MM.1S (cell line): ENCODE results near the gene LYZL1.

Experiments
- DNase-seq: peaks from one replicate; pipeline ENCODE4 v3.0.0-alpha.2; 2015
- H2AFZ ChIP-seq: fragments of 300-600 bp; sonication (generic); 2 replicates; pipeline ENCODE4 v1.6.0; 2016; ENCODE audit warnings: antibody characterized with exemption, low read length
- H3F3A ChIP-seq: fragments of 300-600 bp; sonication (generic); 2 replicates; pipeline ENCODE4 v1.6.1; 2016; ENCODE audit warnings: mild to moderate bottlenecking, antibody characterized with exemption, low read length, moderate library complexity, mixed read lengths; ENCODE audit not compliant: insufficient read depth
- H3K27ac ChIP-seq: fragments of 300-600 bp; sonication (generic); 2 replicates; pipeline ENCODE4 v1.5.1; 2016; ENCODE audit warnings: mild to moderate bottlenecking, low read length
- H3K27me3 ChIP-seq: fragments of 300-600 bp; sonication (generic); replicated peaks from 2 replicates; pipeline ENCODE4 v1.6.0; 2016; ENCODE audit warnings: low read length; ENCODE audit not compliant: insufficient read depth
- H3K36me3 ChIP-seq: fragments of 300-600 bp; sonication (generic); replicated peaks from 2 replicates; pipeline ENCODE4 v1.6.1; 2016; ENCODE audit warnings: mild to moderate bottlenecking, low read length, mixed read lengths; ENCODE audit not compliant: insufficient read depth
- H3K4me1 ChIP-seq: fragments of 300-600 bp; sonication (generic); 2 replicates; pipeline ENCODE4 v1.6.1; 2016; ENCODE audit warnings: low read length, mixed read lengths
- H3K4me2 ChIP-seq: fragments of 300-600 bp; sonication (generic); 2 replicates; pipeline ENCODE4 v1.6.0; 2016; ENCODE audit warnings: low read depth, low read length
- H3K4me3 ChIP-seq: fragments of 300-600 bp; sonication (generic); 2 replicates; pipeline ENCODE4 v1.5.1; 2016; ENCODE audit warnings: low read length, mixed read lengths
- H3K79me2 ChIP-seq: fragments of 300-600 bp; sonication (generic); 2 replicates; pipeline ENCODE4 v1.6.1; 2016; ENCODE audit warnings: mixed run types, low read length, mixed read lengths
- H3K9ac ChIP-seq: fragments of 300-600 bp; sonication (generic); 2 replicates; pipeline ENCODE4 v1.6.1; 2016; ENCODE audit warnings: low read length, mixed read lengths
- H3K9me2 ChIP-seq: fragments of 300-600 bp; sonication (generic); replicated peaks from 2 replicates; pipeline ENCODE4 v1.6.1; 2016; ENCODE audit warnings: mild to moderate bottlenecking, low read length, mixed read lengths; ENCODE audit not compliant: insufficient read depth
- H3K9me3 ChIP-seq: fragments of 300-600 bp; sonication (generic); replicated peaks from 2 replicates; pipeline ENCODE4 v1.6.1; 2016; ENCODE audit warnings: mild to moderate bottlenecking, low read length, mixed read lengths; ENCODE audit not compliant: insufficient read depth
- H4K20me1 ChIP-seq: fragments of 300-600 bp; sonication (generic); 2 replicates; pipeline ENCODE4 v1.6.1; 2016; ENCODE audit warnings: mild to moderate bottlenecking, low read length, moderate library complexity, mixed read lengths; ENCODE audit not compliant: insufficient read depth
- EZH2 ChIP-seq: fragments of 300-600 bp; sonication (generic); optimal IDR thresholded peaks from 2 replicates; pipeline ENCODE3; 2017; ENCODE audit warnings: low read depth, mild to moderate bottlenecking, antibody characterized with exemption, low read length, mixed read lengths
- EZH2phosphoT487 ChIP-seq: fragments of 300-600 bp; sonication (generic); IDR thresholded peaks from 2 replicates; pipeline ENCODE4 v1.6.1; 2018; ENCODE audit warnings: antibody characterized with exemption, low read length
- TF ChIP-seq, protein P1 (sequence below): fragments of 300-600 bp; sonication (generic); IDR thresholded peaks from 2 replicates; pipeline ENCODE4 v1.5.1; 2016; ENCODE audit warnings: antibody characterized with exemption, low read length, mixed read lengths

The LYZL1 gene

DNA sequence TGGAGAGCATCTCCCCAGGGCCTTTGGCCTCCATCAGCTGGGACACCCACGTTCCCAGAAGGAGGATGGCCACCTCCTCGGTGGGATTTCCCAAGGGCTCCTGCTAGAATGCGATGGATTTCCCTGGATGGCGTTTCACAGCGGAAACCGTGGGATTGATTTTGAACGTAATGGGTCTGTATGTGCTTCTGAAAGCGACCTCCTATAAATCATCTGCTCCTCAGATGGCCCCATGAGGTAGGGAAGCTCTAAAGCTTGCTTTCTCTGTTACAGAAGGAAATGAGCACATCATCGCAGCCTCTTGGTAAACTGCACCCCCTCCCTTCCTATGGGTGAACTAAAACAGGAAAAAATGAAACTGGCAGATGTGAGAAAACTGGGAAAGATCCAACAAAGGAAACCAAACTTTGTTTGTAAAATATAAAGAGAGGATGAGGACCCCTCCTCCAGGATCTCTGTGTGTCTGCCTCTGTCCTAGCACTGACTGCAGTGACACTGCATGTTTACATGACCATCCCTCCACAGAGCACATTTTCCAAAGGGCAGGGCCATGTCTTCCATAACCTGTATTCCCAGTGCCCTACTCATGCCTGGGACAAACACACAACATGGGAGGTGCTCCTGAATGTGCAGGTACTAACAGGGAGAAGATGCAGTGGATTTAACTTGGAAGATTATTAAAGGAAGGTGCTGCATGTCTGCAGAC is 57.6 kb downstream of the LYZL1 start:
- no peak for DNase-seq
- H3K4me2 ChIP-seq: no peak overlapping the region
- H3K9me3 ChIP-seq: no peaks in the 10 kb centered on the region
- no peak for TF ChIP-seq EZH2
- TF ChIP-seq, protein P1, sequence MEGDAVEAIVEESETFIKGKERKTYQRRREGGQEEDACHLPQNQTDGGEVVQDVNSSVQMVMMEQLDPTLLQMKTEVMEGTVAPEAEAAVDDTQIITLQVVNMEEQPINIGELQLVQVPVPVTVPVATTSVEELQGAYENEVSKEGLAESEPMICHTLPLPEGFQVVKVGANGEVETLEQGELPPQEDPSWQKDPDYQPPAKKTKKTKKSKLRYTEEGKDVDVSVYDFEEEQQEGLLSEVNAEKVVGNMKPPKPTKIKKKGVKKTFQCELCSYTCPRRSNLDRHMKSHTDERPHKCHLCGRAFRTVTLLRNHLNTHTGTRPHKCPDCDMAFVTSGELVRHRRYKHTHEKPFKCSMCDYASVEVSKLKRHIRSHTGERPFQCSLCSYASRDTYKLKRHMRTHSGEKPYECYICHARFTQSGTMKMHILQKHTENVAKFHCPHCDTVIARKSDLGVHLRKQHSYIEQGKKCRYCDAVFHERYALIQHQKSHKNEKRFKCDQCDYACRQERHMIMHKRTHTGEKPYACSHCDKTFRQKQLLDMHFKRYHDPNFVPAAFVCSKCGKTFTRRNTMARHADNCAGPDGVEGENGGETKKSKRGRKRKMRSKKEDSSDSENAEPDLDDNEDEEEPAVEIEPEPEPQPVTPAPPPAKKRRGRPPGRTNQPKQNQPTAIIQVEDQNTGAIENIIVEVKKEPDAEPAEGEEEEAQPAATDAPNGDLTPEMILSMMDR: no peak
- no peak for TF ChIP-seq EZH2phosphoT487
- H3K4me3 ChIP-seq: no peak overlapping the region
- H2AFZ ChIP-seq: no peak overlapping the region
- no peaks in the 10 kb centered on the region for H3K4me1 ChIP-seq
- no peaks in the 10 kb centered on the region for H3K36me3 ChIP-seq
- no peaks in the 10 kb centered on the region for H3K79me2 ChIP-seq
- H3F3A ChIP-seq: no peaks in the 10 kb centered on the region
- no peaks in the 10 kb centered on the region for H3K27me3 ChIP-seq
- no peak overlapping the region for H3K27ac ChIP-seq
- H4K20me1 ChIP-seq: no peaks in the 10 kb centered on the region
- H3K9me2 ChIP-seq: no peaks in the 10 kb centered on the region
- no peak overlapping the region for H3K9ac ChIP-seq

DNA sequence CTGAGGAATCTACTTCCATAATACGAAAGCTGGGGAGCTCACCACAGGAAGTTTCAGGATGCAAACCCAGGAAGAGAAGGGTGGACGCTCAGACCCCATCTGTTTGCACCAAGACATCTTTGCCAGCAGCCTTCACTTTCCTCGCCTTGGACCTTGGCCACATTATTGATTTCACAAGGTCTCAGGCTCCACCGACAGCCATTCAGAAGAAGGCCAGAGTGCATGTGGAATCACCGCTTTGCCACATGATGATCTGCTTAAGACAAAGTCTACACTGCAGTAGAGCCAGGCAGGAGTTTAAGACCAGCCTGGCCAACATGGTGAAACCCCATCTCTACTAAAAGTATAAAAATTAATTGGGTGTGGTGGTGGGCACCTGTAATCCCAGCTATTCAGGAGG is 60.0 kb downstream of the LYZL1 start:
- H3K27ac ChIP-seq: no peak overlapping the region
- no peaks in the 10 kb centered on the region for H4K20me1 ChIP-seq
- H3F3A ChIP-seq: no peaks in the 10 kb centered on the region
- H3K79me2 ChIP-seq: no peaks in the 10 kb centered on the region
- no peaks in the 10 kb centered on the region for H3K4me1 ChIP-seq
- no peak for DNase-seq
- no peak overlapping the region for H3K4me2 ChIP-seq
- H3K36me3 ChIP-seq: no peaks in the 10 kb centered on the region
- H3K9me3 ChIP-seq: no peaks in the 10 kb centered on the region
- TF ChIP-seq, protein P1: no peak
- no peak for TF ChIP-seq EZH2
- TF ChIP-seq EZH2phosphoT487: no peak
- no peak overlapping the region for H2AFZ ChIP-seq
- H3K9me2 ChIP-seq: no peaks in the 10 kb centered on the region
- no peak overlapping the region for H3K4me3 ChIP-seq
- H3K27me3 ChIP-seq: no peaks in the 10 kb centered on the region
- H3K9ac ChIP-seq: no peak overlapping the region

DNA sequence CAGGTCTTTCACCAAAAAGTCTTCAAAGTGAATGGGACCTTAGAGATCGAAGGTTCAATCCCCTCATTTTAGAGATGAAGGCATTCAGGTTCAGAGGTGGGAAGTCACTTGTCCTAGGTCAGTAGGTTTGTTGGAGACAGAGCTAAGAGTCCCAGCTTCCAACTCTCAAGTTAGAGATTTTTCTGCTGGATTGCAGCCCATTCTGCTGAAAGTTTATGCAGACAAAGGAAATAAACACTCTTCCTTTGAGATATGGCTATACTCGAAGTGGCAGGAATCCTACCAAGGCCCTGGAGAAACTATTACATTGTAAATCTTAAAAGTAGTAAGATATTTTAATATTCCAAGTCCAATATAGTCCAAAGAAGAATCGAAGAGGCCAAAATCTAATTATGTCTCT is 64.4 kb downstream of the LYZL1 start:
- Histone ChIP-seq H3K4me2 (no peak overlapping the region), H3K9me3 (no peaks in the 10 kb centered on the region), H3K27ac (no peak overlapping the region), H4K20me1 (no peaks in the 10 kb centered on the region), H3K4me3 (no peak overlapping the region), H3K79me2 (no peaks in the 10 kb centered on the region), H3K9ac (no peak overlapping the region), H3K36me3 (no peaks in the 10 kb centered on the region), H2AFZ (no peak overlapping the region), H3K9me2 (no peaks in the 10 kb centered on the region), H3K27me3 (no peaks in the 10 kb centered on the region), H3K4me1 (no peaks in the 10 kb centered on the region), H3F3A (no peaks in the 10 kb centered on the region)
- no peak for DNase-seq
- no peak for TF ChIP-seq EZH2
- TF ChIP-seq, protein P1: no peak
- no peak for TF ChIP-seq EZH2phosphoT487
